ENCODE data around the gene TMCO2. TPM values are rescaled to one million over a fixed set of nuclear protein-coding genes. Genes with fewer than 3 reads are reported as not detected.

TMCO2 gene
- total RNA-seq, 1 experiment from 2014 or later = not detected

DNA sequence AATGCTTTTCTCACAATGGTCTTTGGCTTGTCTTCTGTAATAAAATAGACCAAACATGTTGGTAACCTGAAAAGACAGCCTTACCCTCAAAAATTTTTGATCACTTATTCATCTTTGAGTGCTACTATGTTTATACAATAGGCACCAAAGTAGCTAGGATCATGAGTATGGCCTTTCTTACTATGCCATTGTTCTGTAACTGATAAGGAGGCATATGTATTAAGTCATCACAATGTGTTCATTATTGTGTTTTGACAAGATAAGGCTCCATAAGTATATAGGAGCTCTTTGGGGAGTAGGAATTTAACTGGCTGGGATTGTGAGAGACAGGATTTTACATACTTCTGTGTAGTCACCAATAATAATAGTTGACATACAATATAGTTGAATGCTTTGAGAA lies 675 bp downstream of the TMCO2 start:
- CTCF ChIA-PET = interaction anchor here (0.6 to 1.0 kb wide), 3 partner anchors 9 to 156 kb away, joined by 3 to 5 read pairs (median 3); no protein-coding TSS in a partner anchor
- POLR2A ChIA-PET = interaction anchor here (0.6 to 1.4 kb wide), 2 partner anchors 8 to 128 kb away, joined by 3 read pairs; no protein-coding TSS in a partner anchor

GRCh38 chr1:40251456-40251855 lies 3.7 kb downstream of the TMCO2 start:
- no peaks in the 10 kb centered on the region for H3K9me3 Mint-ChIP-seq (ENCODE audit: unreplicated experiment)
- peaks cover 5% of the 10 kb centered on the region for H3K36me3 Mint-ChIP-seq (ENCODE audit: insufficient read depth, unreplicated experiment)
- intact Hi-C loops (cut with micrococcal nuclease) = no loop called here
- no TSS peak for BruUV-seq (replicated peaks)
- H3K4me3 Mint-ChIP-seq (ENCODE audit: unreplicated experiment) = no peak overlapping the region
- H3K27ac Mint-ChIP-seq (ENCODE audit: low read depth, unreplicated experiment) = no peak overlapping the region
- no peaks in the 10 kb centered on the region for H3K27me3 Mint-ChIP-seq (ENCODE audit: insufficient read depth, unreplicated experiment)
- CTCF ChIA-PET = interaction anchor here (0.6 kb wide), 1 partner anchor 84 kb away, joined by 4 read pairs; no protein-coding TSS in a partner anchor
- DNase-seq (ENCODE audit: unreplicated experiment) = no peak
- POLR2A ChIA-PET = no interaction called here
- no peak for TF ChIP-seq CTCF (IDR thresholded peaks at IDR 0.05; ENCODE audit: unreplicated experiment)
- peaks cover 13% of the 10 kb centered on the region for H3K4me1 Mint-ChIP-seq (ENCODE audit: insufficient read depth, unreplicated experiment)

More for the DNA sequence above, 675 bp downstream of the TMCO2 start:
- intact Hi-C loops (cut with micrococcal nuclease) = no loop called here
- no peaks in the 10 kb centered on the region for H3K9me3 Mint-ChIP-seq (ENCODE audit: unreplicated experiment)
- H3K27ac Mint-ChIP-seq (ENCODE audit: low read depth, unreplicated experiment) = no peak overlapping the region
- H3K36me3 Mint-ChIP-seq (ENCODE audit: insufficient read depth, unreplicated experiment) = no peaks in the 10 kb centered on the region
- H3K4me3 Mint-ChIP-seq (ENCODE audit: unreplicated experiment) = no peak overlapping the region
- peaks cover 7% of the 10 kb centered on the region for H3K4me1 Mint-ChIP-seq (ENCODE audit: insufficient read depth, unreplicated experiment)
- no TSS peak for BruUV-seq (replicated peaks)
- no peak for TF ChIP-seq CTCF (IDR thresholded peaks at IDR 0.05; ENCODE audit: unreplicated experiment)
- no peaks in the 10 kb centered on the region for H3K27me3 Mint-ChIP-seq (ENCODE audit: insufficient read depth, unreplicated experiment)
- no peak for DNase-seq (ENCODE audit: unreplicated experiment)

DNA sequence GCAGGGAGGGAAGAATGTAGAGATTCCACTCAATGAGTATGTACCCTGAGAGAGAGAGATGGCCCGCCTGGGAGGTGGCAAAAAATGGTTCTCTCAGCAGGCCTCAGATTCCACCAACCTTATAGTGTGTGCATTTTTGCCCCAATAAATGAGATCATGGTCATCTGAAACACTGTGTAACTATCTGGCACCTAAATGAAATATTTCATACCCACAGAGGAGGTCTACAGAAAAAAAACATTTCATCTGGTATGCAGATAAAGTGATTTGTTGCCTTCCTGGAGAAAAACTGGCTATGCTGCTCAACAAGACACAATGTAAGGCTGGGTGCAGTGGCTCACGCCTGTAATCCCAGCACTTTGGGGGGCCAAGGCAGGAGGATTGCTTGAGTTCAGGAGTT lies 4.9 kb downstream of the TMCO2 start:
- peaks cover 5% of the 10 kb centered on the region for H3K36me3 Mint-ChIP-seq (ENCODE audit: insufficient read depth, unreplicated experiment)
- H3K4me3 Mint-ChIP-seq (ENCODE audit: unreplicated experiment) = no peak overlapping the region
- TF ChIP-seq CTCF (IDR thresholded peaks at IDR 0.05; ENCODE audit: unreplicated experiment) = no peak
- H3K27me3 Mint-ChIP-seq (ENCODE audit: insufficient read depth, unreplicated experiment) = no peaks in the 10 kb centered on the region
- BruUV-seq (replicated peaks) = no TSS peak
- POLR2A ChIA-PET = no interaction called here
- no peak for DNase-seq (ENCODE audit: unreplicated experiment)
- intact Hi-C loops (cut with micrococcal nuclease) = no loop called here
- CTCF ChIA-PET = no interaction called here
- H3K9me3 Mint-ChIP-seq (ENCODE audit: unreplicated experiment) = no peaks in the 10 kb centered on the region
- peaks cover 13% of the 10 kb centered on the region for H3K4me1 Mint-ChIP-seq (ENCODE audit: insufficient read depth, unreplicated experiment)
- no peak overlapping the region for H3K27ac Mint-ChIP-seq (ENCODE audit: low read depth, unreplicated experiment)

DNA sequence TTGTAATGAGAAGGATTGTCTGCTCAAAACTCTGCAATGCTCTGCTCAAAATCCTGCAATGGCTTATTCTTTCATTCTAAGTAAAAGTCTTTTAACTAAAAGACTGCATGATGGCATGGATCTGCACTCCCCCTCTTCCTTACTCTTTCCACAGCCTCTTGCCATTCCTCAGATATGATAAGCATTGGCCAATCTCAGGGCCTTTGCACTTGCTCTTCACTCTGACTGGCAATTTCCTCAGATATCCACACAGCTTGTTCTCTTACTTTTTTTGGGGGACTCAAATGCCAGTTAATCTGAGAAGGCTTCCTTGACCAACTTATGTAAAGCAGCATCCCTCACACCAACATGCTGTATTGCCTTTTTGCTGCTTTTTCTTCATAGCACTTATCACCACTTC lies 7.5 kb downstream of the TMCO2 start:
- Mint-ChIP-seq H3K4me3 (ENCODE audit: unreplicated experiment) (no peak overlapping the region), H3K9me3 (ENCODE audit: unreplicated experiment) (no peaks in the 10 kb centered on the region), H3K36me3 (ENCODE audit: insufficient read depth, unreplicated experiment) (peaks cover 15% of the 10 kb centered on the region), H3K27ac (ENCODE audit: low read depth, unreplicated experiment) (no peak overlapping the region), H3K27me3 (ENCODE audit: insufficient read depth, unreplicated experiment) (no peaks in the 10 kb centered on the region), H3K4me1 (ENCODE audit: insufficient read depth, unreplicated experiment) (peaks cover 13% of the 10 kb centered on the region)
- ChIA-PET POLR2A (interaction anchor here (1.3 to 4.1 kb wide), 3 partner anchors 14 to 126 kb away, joined by 3 to 30 read pairs (median 4); partner anchors contain the start of gene RLF), CTCF (interaction anchor here (0.7 to 2.7 kb wide), 2 partner anchors 56 to 83 kb away, joined by 3 to 7 read pairs; no protein-coding TSS in a partner anchor)
- TF ChIP-seq CTCF (IDR thresholded peaks at IDR 0.05; ENCODE audit: unreplicated experiment) = no peak
- intact Hi-C loops (cut with micrococcal nuclease) = loop anchor here (5.0 kb wide), 1 partner anchor 93 kb away; the partner anchor contains the start of gene RLF
- no TSS peak for BruUV-seq (replicated peaks)
- DNase-seq (ENCODE audit: unreplicated experiment) = no peak

Measured in MCF 10A (cell line).